Progenitor cell of endocrine pancreas (in vitro differentiated cells): ENCODE measurements around the gene CYP3A4. TPM values are rescaled to one million over a fixed set of nuclear protein-coding genes. Genes with fewer than 3 reads are reported as not detected.

Source experiments
- DNase-seq: peaks from one replicate; pipeline ENCODE4 v3.0.0; 2021; ENCODE audit warnings: low spot score; ENCODE audit not compliant: unreplicated experiment
- H3K27ac Mint-ChIP-seq: 2 replicates; pipeline ENCODE4 v1.8.0; 2021; ENCODE audit warnings: mild to moderate bottlenecking, moderate library complexity, mixed read lengths
- H3K27me3 Mint-ChIP-seq: 2 replicates; pipeline ENCODE4 v1.8.0; 2021; ENCODE audit warnings: mixed read lengths
- H3K36me3 Mint-ChIP-seq: 2 replicates; pipeline ENCODE4 v1.8.0; 2022; ENCODE audit warnings: mixed read lengths; ENCODE audit not compliant: insufficient read depth
- H3K4me1 Mint-ChIP-seq: 2 replicates; pipeline ENCODE4 v1.8.0; 2021; ENCODE audit warnings: low read depth, mixed read lengths
- H3K4me3 Mint-ChIP-seq: 2 replicates; pipeline ENCODE4 v1.8.0; 2021; ENCODE audit warnings: low read depth, mild to moderate bottlenecking, moderate library complexity, mixed read lengths
- H3K9me3 Mint-ChIP-seq: 2 replicates; pipeline ENCODE4 v1.8.0; 2021; ENCODE audit warnings: low read depth, mixed read lengths
- long read RNA-seq: library from polyadenylated mRNA; unstranded; transcript quantifications from one replicate; pipeline ENCODE4 v2.0.0, GENCODE V29; 2020
- total RNA-seq: library from RNA; stranded (reverse); gene quantifications from 2 replicates; pipeline ENCODE4 v1.2.1, GENCODE V29; 2021
- TF ChIP-seq, protein P1 (sequence below): fragments of 200-600 bp; sonication (generic); IDR thresholded peaks from one replicate; pipeline ENCODE4 v1.5.0; 2021; ENCODE audit warnings: antibody characterized with exemption, mild to moderate bottlenecking; ENCODE audit not compliant: unreplicated experiment

CYP3A4 gene
- not detected in 2 replicates for total RNA-seq
- long read RNA-seq, result 0 reads

DNA sequence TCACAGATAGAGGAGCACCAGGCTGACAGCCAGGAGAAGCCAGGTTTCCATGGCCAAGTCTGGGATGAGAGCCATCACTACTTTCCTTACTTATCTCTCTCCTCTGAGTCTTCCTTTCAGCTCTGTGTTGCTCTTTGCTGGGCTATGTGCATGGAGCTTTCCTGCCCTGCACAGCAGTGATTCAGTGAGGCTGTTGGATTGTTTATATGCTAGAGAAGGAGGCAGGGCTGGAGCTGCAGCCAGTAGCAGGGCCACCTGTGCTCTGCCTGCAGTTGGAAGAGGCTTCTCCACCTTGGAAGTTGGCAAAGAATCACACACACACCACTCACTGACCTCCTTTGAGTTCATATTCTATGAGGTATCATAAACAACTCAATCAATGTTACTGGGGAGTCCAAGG lies at the start of gene CYP3A4:
Gene CYP3A4 (minus strand): TSS at position 178 of the 400 bp plus-strand sequence. CDS start 103 bp downstream, at position 75.
- DNase-seq, result no peak
- no peak within 1 kb of the TSS for H3K4me3 Mint-ChIP-seq
- H3K27me3 Mint-ChIP-seq, result peaks cover 8% of the 10 kb centered on the region
- no peak within 1 kb of the TSS for H3K27ac Mint-ChIP-seq
- no peaks in the 10 kb centered on the region for H3K36me3 Mint-ChIP-seq
- no peaks in the 10 kb centered on the region for H3K9me3 Mint-ChIP-seq
- TF ChIP-seq, protein P1, sequence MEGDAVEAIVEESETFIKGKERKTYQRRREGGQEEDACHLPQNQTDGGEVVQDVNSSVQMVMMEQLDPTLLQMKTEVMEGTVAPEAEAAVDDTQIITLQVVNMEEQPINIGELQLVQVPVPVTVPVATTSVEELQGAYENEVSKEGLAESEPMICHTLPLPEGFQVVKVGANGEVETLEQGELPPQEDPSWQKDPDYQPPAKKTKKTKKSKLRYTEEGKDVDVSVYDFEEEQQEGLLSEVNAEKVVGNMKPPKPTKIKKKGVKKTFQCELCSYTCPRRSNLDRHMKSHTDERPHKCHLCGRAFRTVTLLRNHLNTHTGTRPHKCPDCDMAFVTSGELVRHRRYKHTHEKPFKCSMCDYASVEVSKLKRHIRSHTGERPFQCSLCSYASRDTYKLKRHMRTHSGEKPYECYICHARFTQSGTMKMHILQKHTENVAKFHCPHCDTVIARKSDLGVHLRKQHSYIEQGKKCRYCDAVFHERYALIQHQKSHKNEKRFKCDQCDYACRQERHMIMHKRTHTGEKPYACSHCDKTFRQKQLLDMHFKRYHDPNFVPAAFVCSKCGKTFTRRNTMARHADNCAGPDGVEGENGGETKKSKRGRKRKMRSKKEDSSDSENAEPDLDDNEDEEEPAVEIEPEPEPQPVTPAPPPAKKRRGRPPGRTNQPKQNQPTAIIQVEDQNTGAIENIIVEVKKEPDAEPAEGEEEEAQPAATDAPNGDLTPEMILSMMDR, result no peak
- no peaks in the 10 kb centered on the region for H3K4me1 Mint-ChIP-seq

DNA sequence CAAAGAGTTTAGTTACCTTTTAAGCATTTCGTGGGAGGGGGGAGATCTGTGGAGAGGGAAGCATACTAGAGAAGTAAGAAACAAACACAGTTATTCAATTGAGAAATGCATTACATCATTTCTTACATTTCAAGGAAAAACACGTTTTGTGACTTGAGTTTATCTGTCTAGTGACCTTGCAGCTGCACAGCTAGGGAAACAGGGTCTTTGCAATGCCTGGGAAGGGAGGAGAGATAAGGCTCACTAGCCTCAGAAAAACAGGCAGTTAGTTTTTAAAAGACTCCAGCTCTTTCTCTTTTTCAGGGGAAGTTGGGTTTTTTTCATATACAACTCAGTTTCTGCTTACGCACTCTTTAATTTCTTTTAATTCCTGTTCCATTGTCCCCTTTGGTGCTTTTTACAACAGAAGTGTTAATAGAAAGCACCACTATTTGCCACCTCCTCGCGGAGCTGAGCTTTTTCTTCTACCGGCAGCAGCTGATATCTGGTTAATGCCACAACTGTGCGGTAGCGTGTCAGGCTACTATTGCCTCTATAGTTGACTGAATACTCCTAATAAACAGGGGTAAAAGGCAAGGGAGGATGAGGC lies 49.4 kb upstream of the CYP3A4 start:
- no peaks in the 10 kb centered on the region for H3K27me3 Mint-ChIP-seq
- peak overlapping the region; percentile 39 for H3K27ac Mint-ChIP-seq

DNA sequence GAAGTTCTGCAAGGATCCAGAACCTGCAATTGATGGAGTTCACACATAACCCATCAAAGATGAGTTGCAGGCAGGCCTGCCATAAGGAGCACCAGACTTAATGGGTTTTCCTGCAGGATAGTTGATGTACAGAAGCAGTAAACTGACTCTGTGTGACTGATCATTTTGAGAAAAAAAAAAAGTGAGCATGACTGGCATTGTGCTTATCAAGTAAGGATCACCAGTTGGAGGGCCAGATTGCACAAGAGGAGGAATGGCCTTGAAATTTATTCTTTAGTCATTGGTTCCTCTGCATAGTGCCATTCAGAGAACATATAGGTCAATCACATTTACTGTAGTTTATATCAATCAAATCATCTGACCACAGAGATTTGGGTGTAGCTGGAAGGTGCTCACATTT lies 47.6 kb upstream of the CYP3A4 start:
- H3K4me3 Mint-ChIP-seq, result no peak overlapping the region
- no peaks in the 10 kb centered on the region for H3K9me3 Mint-ChIP-seq
- no peaks in the 10 kb centered on the region for H3K36me3 Mint-ChIP-seq
- peaks cover 37% of the 10 kb centered on the region for H3K4me1 Mint-ChIP-seq
- no peaks in the 10 kb centered on the region for H3K27me3 Mint-ChIP-seq
- TF ChIP-seq, protein P1, result no peak
- no peak for DNase-seq
- H3K27ac Mint-ChIP-seq, result no peak overlapping the region

More for the DNA sequence above, 49.4 kb upstream of the CYP3A4 start:
- Mint-ChIP-seq H3K9me3 (no peaks in the 10 kb centered on the region), H3K4me3 (no peak overlapping the region), H3K36me3 (no peaks in the 10 kb centered on the region), H3K4me1 (peaks cover 28% of the 10 kb centered on the region)
- TF ChIP-seq, protein P1, result no peak
- DNase-seq, result no peak

DNA sequence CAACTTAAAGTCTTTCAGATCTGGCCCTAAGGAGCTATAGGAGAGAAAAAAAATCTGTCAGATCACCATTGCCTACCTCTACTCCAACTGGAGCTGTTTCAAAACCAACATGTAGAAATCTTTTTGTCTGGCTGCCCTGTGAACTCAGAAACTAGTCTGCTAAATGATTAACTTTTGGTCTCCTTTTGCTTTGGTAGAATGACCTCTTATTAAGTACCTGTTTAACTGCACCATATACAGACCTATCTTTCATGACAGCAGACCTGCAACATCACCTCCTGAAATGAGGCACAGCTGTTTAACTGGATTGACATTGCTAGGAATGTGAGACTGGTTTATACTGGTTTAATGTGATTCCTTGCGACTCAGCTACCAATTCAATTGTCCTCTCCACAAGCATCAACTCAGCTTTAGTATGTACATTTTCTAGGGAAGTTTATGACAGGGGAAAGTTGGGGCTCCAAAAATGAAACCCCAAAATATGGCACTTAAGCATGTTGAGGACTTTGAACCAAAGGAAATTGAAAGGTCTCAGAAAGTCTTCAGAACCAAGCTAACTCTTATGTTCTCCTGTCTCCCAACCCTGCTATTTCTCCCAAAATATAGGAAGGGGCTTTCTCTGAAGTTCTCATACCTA lies 45.7 kb upstream of the CYP3A4 start:
- Mint-ChIP-seq H3K4me3 (no peak overlapping the region), H3K27ac (peak overlapping the region; percentile 8), H3K4me1 (peaks cover 39% of the 10 kb centered on the region), H3K36me3 (no peaks in the 10 kb centered on the region), H3K27me3 (no peaks in the 10 kb centered on the region), H3K9me3 (no peaks in the 10 kb centered on the region)
- DNase-seq, result no peak
- TF ChIP-seq, protein P1, result no peak

DNA sequence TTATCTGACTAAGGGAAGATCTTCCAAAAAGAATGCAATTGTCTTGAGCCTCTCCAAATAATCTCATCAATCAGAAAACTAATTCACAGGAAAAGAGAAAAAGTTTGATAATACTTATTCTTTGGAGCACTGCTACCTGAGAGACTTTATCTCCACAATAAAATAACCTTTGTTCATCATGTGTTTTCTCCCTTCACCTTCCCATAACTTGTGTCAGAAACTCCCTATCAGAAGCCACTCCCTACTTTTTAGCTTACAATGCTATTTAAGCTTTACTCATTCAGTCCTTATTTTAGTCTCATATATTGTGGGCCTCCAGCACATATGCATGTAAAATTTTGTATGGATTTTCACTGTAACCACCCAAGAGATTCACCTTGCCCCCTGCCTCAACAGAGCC lies 44.8 kb upstream of the CYP3A4 start:
- Mint-ChIP-seq H3K36me3 (no peaks in the 10 kb centered on the region), H3K27me3 (no peaks in the 10 kb centered on the region), H3K4me1 (peaks cover 35% of the 10 kb centered on the region), H3K9me3 (no peaks in the 10 kb centered on the region), H3K4me3 (no peak overlapping the region), H3K27ac (no peak overlapping the region)
- TF ChIP-seq, protein P1, result no peak
- no peak for DNase-seq
